ENCODE data around the gene SCAPER. TPM values are rescaled to one million over a fixed set of nuclear protein-coding genes. Genes with fewer than 3 reads are reported as not detected.
"Not testable (repeated sequence)": the region's sequence is repeated elsewhere in the genome, so short reads cannot be mapped to it uniquely, and the experiment has no call there.

SCAPER gene
- polyA plus RNA-seq, 4 donors, result 8.1 to 25.9 (median 14.0) TPM

- peaks cover 3 to 24% (median 3%) of the 10 kb centered on the region in 3 donors for H3K4me1 ChIP-seq (ENCODE audit: control insufficient read depth in 3 of 3, insufficient read depth in 2 of 3, low read depth in 1 of 3, low read length in 2 of 3)
- H3K36me3 ChIP-seq (ENCODE audit: control insufficient read depth in 3 of 3, insufficient read depth in 2 of 3, low read depth in 1 of 3, low read length in 3 of 3), result no peaks in the 10 kb centered on the region
- no peaks in the 10 kb centered on the region for H3K9me3 ChIP-seq (ENCODE audit: control insufficient read depth in 2 of 2, insufficient read depth in 1 of 2, low read depth in 1 of 2, low read length in 1 of 2)
- H3K27me3 ChIP-seq (ENCODE audit: control insufficient read depth in 3 of 3, insufficient read depth in 3 of 3, low read length in 3 of 3), result no peaks in the 10 kb centered on the region
- DNase-seq (no peak), FAIRE-seq (no peak)
- no peak overlapping the region for H3K27ac ChIP-seq (ENCODE audit: low read depth in 1 of 3, low read length in 2 of 3)
- 98 to 99% (median 98%) methylated on average over 3 of the region's 3 CpGs for WGBS, 3 donors
- no peak overlapping the region for H3K4me3 ChIP-seq (ENCODE audit: low read depth in 1 of 3, low read length in 3 of 3)
These were observed 401.3 kb downstream of the SCAPER start for GRCh38 chr15:76503804-76504203.

- peak; percentile 41 for FAIRE-seq
- peaks cover 3 to 24% (median 3%) of the 10 kb centered on the region in 3 donors for H3K4me1 ChIP-seq (ENCODE audit: control insufficient read depth in 3 of 3, insufficient read depth in 2 of 3, low read depth in 1 of 3, low read length in 2 of 3)
- no peaks in the 10 kb centered on the region for H3K9me3 ChIP-seq (ENCODE audit: control insufficient read depth in 2 of 2, insufficient read depth in 1 of 2, low read depth in 1 of 2, low read length in 1 of 2)
- no peak overlapping the region for H3K4me3 ChIP-seq (ENCODE audit: low read depth in 1 of 3, low read length in 3 of 3)
- H3K36me3 ChIP-seq (ENCODE audit: control insufficient read depth in 3 of 3, insufficient read depth in 2 of 3, low read depth in 1 of 3, low read length in 3 of 3), result no peaks in the 10 kb centered on the region
- H3K27ac ChIP-seq (ENCODE audit: low read depth in 1 of 3, low read length in 2 of 3), result no peak overlapping the region
- DNase-seq, result peak; percentile 54 to 70
- no peaks in the 10 kb centered on the region for H3K27me3 ChIP-seq (ENCODE audit: control insufficient read depth in 3 of 3, insufficient read depth in 3 of 3, low read length in 3 of 3)
These were observed 402.0 kb downstream of the SCAPER start for GRCh38 chr15:76503121-76503520.

- Histone ChIP-seq H3K4me1 (ENCODE audit: control insufficient read depth in 3 of 3, insufficient read depth in 2 of 3, low read depth in 1 of 3, low read length in 2 of 3) (peaks cover 3 to 24% (median 3%) of the 10 kb centered on the region in 3 donors), H3K27ac (ENCODE audit: low read depth in 1 of 3, low read length in 2 of 3) (no peak overlapping the region), H3K36me3 (ENCODE audit: control insufficient read depth in 3 of 3, insufficient read depth in 2 of 3, low read depth in 1 of 3, low read length in 3 of 3) (no peaks in the 10 kb centered on the region), H3K27me3 (ENCODE audit: control insufficient read depth in 3 of 3, insufficient read depth in 3 of 3, low read length in 3 of 3) (no peaks in the 10 kb centered on the region), H3K4me3 (ENCODE audit: low read depth in 1 of 3, low read length in 3 of 3) (no peak overlapping the region), H3K9me3 (ENCODE audit: control insufficient read depth in 2 of 2, insufficient read depth in 1 of 2, low read depth in 1 of 2, low read length in 1 of 2) (no peaks in the 10 kb centered on the region)
- FAIRE-seq (no peak), DNase-seq (peak in 1 of 2 donors; percentile 18)
- WGBS, 3 donors, result 50 to 68% (median 50%) methylated on average over 3 of the region's 3 CpGs
These were observed 402.5 kb downstream of the SCAPER start for GRCh38 chr15:76502678-76503077.

- H3K9me3 ChIP-seq (ENCODE audit: control insufficient read depth in 2 of 2, insufficient read depth in 1 of 2, low read depth in 1 of 2, low read length in 1 of 2); H3K27ac ChIP-seq (ENCODE audit: low read depth in 1 of 3, low read length in 2 of 3); H3K4me3 ChIP-seq (ENCODE audit: low read depth in 1 of 3, low read length in 3 of 3); H3K36me3 ChIP-seq (ENCODE audit: control insufficient read depth in 3 of 3, insufficient read depth in 2 of 3, low read depth in 1 of 3, low read length in 3 of 3); FAIRE-seq; DNase-seq; H3K27me3 ChIP-seq (ENCODE audit: control insufficient read depth in 3 of 3, insufficient read depth in 3 of 3, low read length in 3 of 3): not testable (repeated sequence)
- H3K4me1 ChIP-seq (ENCODE audit: control insufficient read depth in 3 of 3, insufficient read depth in 2 of 3, low read depth in 1 of 3, low read length in 2 of 3), result peaks cover 3 to 24% (median 3%) of the 10 kb centered on the region in 3 donors
- 85 to 94% (median 93%) methylated on average over 6 of the region's 6 CpGs for WGBS, 3 donors
These were observed 403.0 kb downstream of the SCAPER start for GRCh38 chr15:76502185-76502584.

GRCh38 chr15:76501726-76502125 lies 403.4 kb downstream of the SCAPER start:
- Histone ChIP-seq H3K4me3 (ENCODE audit: low read depth in 1 of 3, low read length in 3 of 3) (no peak overlapping the region), H3K36me3 (ENCODE audit: control insufficient read depth in 3 of 3, insufficient read depth in 2 of 3, low read depth in 1 of 3, low read length in 3 of 3) (no peaks in the 10 kb centered on the region), H3K27me3 (ENCODE audit: control insufficient read depth in 3 of 3, insufficient read depth in 3 of 3, low read length in 3 of 3) (no peaks in the 10 kb centered on the region), H3K9me3 (ENCODE audit: control insufficient read depth in 2 of 2, insufficient read depth in 1 of 2, low read depth in 1 of 2, low read length in 1 of 2) (no peaks in the 10 kb centered on the region), H3K4me1 (ENCODE audit: control insufficient read depth in 3 of 3, insufficient read depth in 2 of 3, low read depth in 1 of 3, low read length in 2 of 3) (peaks cover 3 to 24% (median 3%) of the 10 kb centered on the region in 3 donors), H3K27ac (ENCODE audit: low read depth in 1 of 3, low read length in 2 of 3) (peak overlapping the region in 1 of 3 donors; percentile 60)
- DNase-seq, result no peak
- FAIRE-seq, result no peak
- WGBS, 3 donors, result 50 to 79% (median 77%) methylated on average over 1 of the region's 1 CpG

- H3K4me3 ChIP-seq (ENCODE audit: low read depth in 1 of 3, low read length in 3 of 3), result no peak overlapping the region
- 23 to 65% (median 34%) methylated on average over 2 of the region's 2 CpGs for WGBS, 3 donors
- DNase-seq (peak; percentile 44 to 55), FAIRE-seq (no peak)
- H3K27me3 ChIP-seq (ENCODE audit: control insufficient read depth in 3 of 3, insufficient read depth in 3 of 3, low read length in 3 of 3), result no peaks in the 10 kb centered on the region
- H3K36me3 ChIP-seq (ENCODE audit: control insufficient read depth in 3 of 3, insufficient read depth in 2 of 3, low read depth in 1 of 3, low read length in 3 of 3), result no peaks in the 10 kb centered on the region
- no peaks in the 10 kb centered on the region for H3K9me3 ChIP-seq (ENCODE audit: control insufficient read depth in 2 of 2, insufficient read depth in 1 of 2, low read depth in 1 of 2, low read length in 1 of 2)
- H3K4me1 ChIP-seq (ENCODE audit: control insufficient read depth in 3 of 3, insufficient read depth in 2 of 3, low read depth in 1 of 3, low read length in 2 of 3), result peaks cover 3 to 24% (median 3%) of the 10 kb centered on the region in 3 donors
- H3K27ac ChIP-seq (ENCODE audit: low read depth in 1 of 3, low read length in 2 of 3), result peak overlapping the region in 1 of 3 donors; percentile 14
These were observed 404.1 kb downstream of the SCAPER start for GRCh38 chr15:76501011-76501410.

GRCh38 chr15:76495487-76495886 lies 409.7 kb downstream of the SCAPER start:
- FAIRE-seq (no peak), DNase-seq (no peak)
- H3K27ac ChIP-seq (ENCODE audit: low read depth in 1 of 3, low read length in 2 of 3), result no peak overlapping the region
- no peak overlapping the region for H3K4me3 ChIP-seq (ENCODE audit: low read depth in 1 of 3, low read length in 3 of 3)
- no peaks in the 10 kb centered on the region for H3K36me3 ChIP-seq (ENCODE audit: control insufficient read depth in 3 of 3, insufficient read depth in 2 of 3, low read depth in 1 of 3, low read length in 3 of 3)
- H3K4me1 ChIP-seq (ENCODE audit: control insufficient read depth in 3 of 3, insufficient read depth in 2 of 3, low read depth in 1 of 3, low read length in 2 of 3), result no peaks in the 10 kb centered on the region
- H3K27me3 ChIP-seq (ENCODE audit: control insufficient read depth in 3 of 3, insufficient read depth in 3 of 3, low read length in 3 of 3), result no peaks in the 10 kb centered on the region
- no peaks in the 10 kb centered on the region for H3K9me3 ChIP-seq (ENCODE audit: control insufficient read depth in 2 of 2, insufficient read depth in 1 of 2, low read depth in 1 of 2, low read length in 1 of 2)
- 94 to 100% (median 100%) methylated on average over 3 to 4 of the region's 4 CpGs for WGBS, 3 donors

GRCh38 chr15:76492538-76492937 lies 412.6 kb downstream of the SCAPER start:
- Histone ChIP-seq H3K9me3 (ENCODE audit: control insufficient read depth in 2 of 2, insufficient read depth in 1 of 2, low read depth in 1 of 2, low read length in 1 of 2) (no peaks in the 10 kb centered on the region), H3K36me3 (ENCODE audit: control insufficient read depth in 3 of 3, insufficient read depth in 2 of 3, low read depth in 1 of 3, low read length in 3 of 3) (no peaks in the 10 kb centered on the region), H3K27ac (ENCODE audit: low read depth in 1 of 3, low read length in 2 of 3) (no peak overlapping the region), H3K4me3 (ENCODE audit: low read depth in 1 of 3, low read length in 3 of 3) (no peak overlapping the region), H3K4me1 (ENCODE audit: control insufficient read depth in 3 of 3, insufficient read depth in 2 of 3, low read depth in 1 of 3, low read length in 2 of 3) (no peaks in the 10 kb centered on the region), H3K27me3 (ENCODE audit: control insufficient read depth in 3 of 3, insufficient read depth in 3 of 3, low read length in 3 of 3) (no peaks in the 10 kb centered on the region)
- no peak for FAIRE-seq
- no peak for DNase-seq
- WGBS, 3 donors, result 88 to 90% (median 89%) methylated on average over 1 of the region's 1 CpG

- H3K4me3 ChIP-seq (ENCODE audit: low read depth in 1 of 3, low read length in 3 of 3), result no peak overlapping the region
- no peaks in the 10 kb centered on the region for H3K4me1 ChIP-seq (ENCODE audit: control insufficient read depth in 3 of 3, insufficient read depth in 2 of 3, low read depth in 1 of 3, low read length in 2 of 3)
These were observed 421.4 kb downstream of the SCAPER start for GRCh38 chr15:76483752-76484151.

More at GRCh38 chr15:76483752-76484151, 421.4 kb downstream of the SCAPER start:
- DNase-seq (no peak), FAIRE-seq (no peak)
- Histone ChIP-seq H3K27me3 (ENCODE audit: control insufficient read depth in 3 of 3, insufficient read depth in 3 of 3, low read length in 3 of 3) (no peaks in the 10 kb centered on the region), H3K27ac (ENCODE audit: low read depth in 1 of 3, low read length in 2 of 3) (no peak overlapping the region), H3K36me3 (ENCODE audit: control insufficient read depth in 3 of 3, insufficient read depth in 2 of 3, low read depth in 1 of 3, low read length in 3 of 3) (no peaks in the 10 kb centered on the region), H3K9me3 (ENCODE audit: control insufficient read depth in 2 of 2, insufficient read depth in 1 of 2, low read depth in 1 of 2, low read length in 1 of 2) (no peaks in the 10 kb centered on the region)
- 93 to 97% (median 96%) methylated on average over 2 of the region's 2 CpGs for WGBS, 3 donors

All from small intestine (tissue), 7 donors.